CD4-positive, alpha-beta T cell (primary cell): ENCODE data around the gene ALK. TPM values are rescaled to one million over a fixed set of nuclear protein-coding genes. Genes with fewer than 3 reads are reported as not detected.

Experiments used
- ATAC-seq: fragments of 200-7000 bp; cut with Tn5 transposase; one replicate; pipeline ENCODE4 v1.10.0; 2022; ENCODE audit warnings: mild to moderate bottlenecking; ENCODE audit not compliant: poor library complexity
- CTCF ChIA-PET: fragments of 350-600 bp; sonication (Branson Sonifier 250); formaldehyde crosslinking; loops from one replicate; lab custom pipeline; 2021; ENCODE audit warnings: antibody characterized with exemption, inconsistent platforms; lab: Charles Lee
- POLR2A ChIA-PET: fragments of 350-600 bp; sonication (Branson Sonifier 250); formaldehyde crosslinking; loops from one replicate; lab custom pipeline; 2021; ENCODE audit warnings: antibody characterized with exemption, inconsistent platforms; lab: Charles Lee
- DNase-seq, 14 experiments: peaks; one replicate each; pipeline ENCODE4 v3.0.0-alpha.2; 2013 to 2020; ENCODE audit warnings: mixed read lengths in 2 of 14
- H3K27ac ChIP-seq, 2 donors: one replicate each; pipeline versions ENCODE4 v1.5.1 to v1.7.0; 2013; ENCODE audit warnings: low read length in 2 of 2, low read depth in 1 of 2, mild to moderate bottlenecking in 1 of 2
- H3K27me3 ChIP-seq, 2 experiments: 1 replicate in 1 of 2; 2 replicates in 1 of 2; pipeline versions ENCODE4 v1.6.1 to v1.7.0; 2013; ENCODE audit warnings: low read length in 2 of 2, control low read depth in 1 of 2, mild to moderate bottlenecking in 1 of 2, moderate library complexity in 1 of 2; ENCODE audit not compliant: insufficient read depth in 2 of 2, control insufficient read depth in 1 of 2
- H3K36me3 ChIP-seq: one replicate; pipeline ENCODE4 v1.6.1; 2013; ENCODE audit warnings: low read length, control low read depth; ENCODE audit not compliant: insufficient read depth
- H3K4me1 ChIP-seq: one replicate; pipeline ENCODE4 v1.6.1; 2013; ENCODE audit warnings: low read length, control low read depth; ENCODE audit not compliant: insufficient read depth
- H3K4me3 ChIP-seq: one replicate; pipeline ENCODE4 v1.5.1; 2013; ENCODE audit warnings: mild to moderate bottlenecking, low read length, moderate library complexity
- H3K9me3 ChIP-seq, 2 experiments: 1 replicate in 1 of 2; 2 replicates in 1 of 2; pipeline versions ENCODE4 v1.6.1 to v1.7.0; 2013; ENCODE audit warnings: low read length in 2 of 2, mild to moderate bottlenecking in 2 of 2, control low read depth in 1 of 2, moderate library complexity in 1 of 2; ENCODE audit not compliant: control insufficient read depth in 1 of 2, insufficient read depth in 1 of 2
- H3K27ac Mint-ChIP-seq: one replicate; pipeline ENCODE4 v1.8.0; 2020; ENCODE audit warnings: mixed read lengths
- H3K27me3 Mint-ChIP-seq: one replicate; pipeline ENCODE4 v1.8.0; 2021; ENCODE audit warnings: mixed read lengths
- H3K36me3 Mint-ChIP-seq: one replicate; pipeline ENCODE4 v1.8.0; 2021; ENCODE audit warnings: low read depth, mixed read lengths
- H3K4me1 Mint-ChIP-seq: one replicate; pipeline ENCODE4 v1.8.0; 2021; ENCODE audit warnings: low read depth, mixed read lengths
- H3K4me3 Mint-ChIP-seq: one replicate; pipeline ENCODE4 v1.8.0; 2020; ENCODE audit warnings: mild to moderate bottlenecking, mixed read lengths
- H3K9me3 Mint-ChIP-seq: one replicate; pipeline ENCODE4 v1.8.0; 2020; ENCODE audit warnings: mixed read lengths
- CTCF ChIP-seq: fragments of 200-600 bp; IDR thresholded peaks from one replicate; pipeline ENCODE4 v1.8.0; 2022; ENCODE audit warnings: antibody characterized with exemption, mild to moderate bottlenecking
- intact Hi-C, 2 experiments: fragments of 100-400 bp; cut with DNase I in 1 of 2; cut with micrococcal nuclease in 1 of 2; formaldehyde crosslinking; loops; one replicate each; pipeline versions ENCODE4 v1.15.1 to v1.9.0; 2023 to 2025; cut with DNase I, micrococcal nuclease
- total RNA-seq, 174 experiments: library from RNA in 2 of 174; stranded (reverse) in 2 of 174; gene quantifications; one replicate each; pipeline ENCODE4 v1.2.3 and lab custom pipeline; 2021 to 2026

ALK gene
- total RNA-seq, 2 experiments from 2014 or later, result not detected

DNA sequence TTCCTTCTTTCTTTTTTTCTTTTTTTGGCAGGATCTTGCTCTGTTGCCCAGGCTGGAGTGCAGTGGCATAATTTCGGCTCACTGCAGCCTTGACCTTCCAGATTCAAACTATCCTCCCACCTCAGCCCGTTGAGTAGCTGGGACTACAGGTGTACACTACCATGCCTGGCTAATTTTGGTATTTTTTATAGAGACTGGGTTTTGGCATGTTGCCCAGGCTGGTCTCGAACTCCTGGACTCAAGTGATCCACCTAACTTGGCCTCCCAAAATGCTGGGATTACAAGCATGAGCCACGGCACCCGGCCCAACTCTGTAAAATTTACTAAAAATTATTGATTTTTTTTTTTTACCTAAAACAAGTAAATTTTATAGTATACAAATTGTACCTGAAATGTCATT, 360.8 kb downstream of the ALK start:
- no peak overlapping the region for H3K27ac ChIP-seq
- H3K27me3 Mint-ChIP-seq, result peaks cover 22% of the 10 kb centered on the region
- H3K36me3 Mint-ChIP-seq, result no peaks in the 10 kb centered on the region
- H3K36me3 ChIP-seq, result no peaks in the 10 kb centered on the region
- no peak overlapping the region for H3K27ac Mint-ChIP-seq
- ChIA-PET CTCF (no interaction called here), POLR2A (no interaction called here)
- H3K4me3 Mint-ChIP-seq, result no peak overlapping the region
- DNase-seq (no peak), ATAC-seq (no peak)
- no peak for TF ChIP-seq CTCF
- H3K9me3 ChIP-seq, result no peaks in the 10 kb centered on the region
- H3K4me1 Mint-ChIP-seq, result no peaks in the 10 kb centered on the region
- H3K27me3 ChIP-seq, result peaks cover 4 to 9% of the 10 kb centered on the region in 2 experiments
- H3K4me1 ChIP-seq, result no peaks in the 10 kb centered on the region
- H3K9me3 Mint-ChIP-seq, result no peaks in the 10 kb centered on the region
- intact Hi-C loops, result no loop called here
- no peak overlapping the region for H3K4me3 ChIP-seq

GRCh38 chr2:29560030-29560429, 361.4 kb downstream of the ALK start:
- no peak overlapping the region for H3K4me3 ChIP-seq
- intact Hi-C loops, result no loop called here
- DNase-seq (no peak), ATAC-seq (no peak)
- no peak overlapping the region for H3K4me3 Mint-ChIP-seq
- no peaks in the 10 kb centered on the region for H3K4me1 ChIP-seq
- no peaks in the 10 kb centered on the region for H3K9me3 ChIP-seq
- ChIA-PET CTCF (no interaction called here), POLR2A (no interaction called here)
- no peak overlapping the region for H3K27ac Mint-ChIP-seq
- H3K9me3 Mint-ChIP-seq, result no peaks in the 10 kb centered on the region
- peaks cover 4 to 7% of the 10 kb centered on the region in 2 experiments for H3K27me3 ChIP-seq
- peaks cover 28% of the 10 kb centered on the region for H3K27me3 Mint-ChIP-seq
- H3K4me1 Mint-ChIP-seq, result no peaks in the 10 kb centered on the region
- H3K36me3 Mint-ChIP-seq, result no peaks in the 10 kb centered on the region
- TF ChIP-seq CTCF, result no peak
- H3K36me3 ChIP-seq, result no peaks in the 10 kb centered on the region
- H3K27ac ChIP-seq, result no peak overlapping the region

GRCh38 chr2:29559578-29559977, 361.8 kb downstream of the ALK start:
- Histone ChIP-seq H3K9me3 (no peaks in the 10 kb centered on the region), H3K4me1 (no peaks in the 10 kb centered on the region), H3K27ac (no peak overlapping the region), H3K36me3 (no peaks in the 10 kb centered on the region), H3K27me3 (peaks cover 4% of the 10 kb centered on the region in 2 experiments), H3K4me3 (no peak overlapping the region)
- H3K36me3 Mint-ChIP-seq, result no peaks in the 10 kb centered on the region
- ATAC-seq, result no peak
- CTCF ChIA-PET, result no interaction called here
- POLR2A ChIA-PET, result no interaction called here
- H3K4me3 Mint-ChIP-seq, result no peak overlapping the region
- intact Hi-C loops, result no loop called here
- no peaks in the 10 kb centered on the region for H3K4me1 Mint-ChIP-seq
- no peaks in the 10 kb centered on the region for H3K9me3 Mint-ChIP-seq
- peaks cover 32% of the 10 kb centered on the region for H3K27me3 Mint-ChIP-seq
- DNase-seq, result no peak
- TF ChIP-seq CTCF, result no peak
- H3K27ac Mint-ChIP-seq, result no peak overlapping the region
